ENCODE measurements around the gene DDIT4. TPM values are rescaled to one million over a fixed set of nuclear protein-coding genes. Genes with fewer than 3 reads are reported as not detected.
"Not testable (repeated sequence)": the region's sequence is repeated elsewhere in the genome, so short reads cannot be mapped to it uniquely, and the experiment has no call there.

Gene DDIT4
- polyA plus RNA-seq, 1 experiment, result 174 TPM

- ChIA-PET POLR2A (interaction anchor here (1.0 to 1.8 kb wide), 3 partner anchors 11 to 23 kb away, joined by 3 to 10 read pairs (median 3); no protein-coding TSS in a partner anchor), CTCF (interaction anchor here (1.2 to 1.3 kb wide), 2 partner anchors 26 to 72 kb away, joined by 3 read pairs; no protein-coding TSS in a partner anchor)
- no peak for TF ChIP-seq CTCF (IDR thresholded peaks at IDR 0.05; ENCODE audit: insufficient read depth, low read depth, low read length)
- Histone ChIP-seq H3K4me3 (ENCODE audit: low read depth, low read length) (peak overlapping the region; percentile 53), H3K27me3 (ENCODE audit: control insufficient read depth, insufficient read depth, low read length) (no peaks in the 10 kb centered on the region), H3K36me3 (ENCODE audit: control insufficient read depth, insufficient read depth, low read length) (no peaks in the 10 kb centered on the region)
- DNase-seq (ENCODE audit: low read depth), result peak; percentile 89
Measured at GRCh38 chr10:72297805-72298591, 24.3 kb downstream of the DDIT4 start.

- Histone ChIP-seq H3K27me3 (ENCODE audit: control insufficient read depth, insufficient read depth, low read length) (no peaks in the 10 kb centered on the region), H3K4me3 (ENCODE audit: low read depth, low read length) (no peak overlapping the region), H3K36me3 (ENCODE audit: control insufficient read depth, insufficient read depth, low read length) (no peaks in the 10 kb centered on the region)
- ChIA-PET CTCF (no interaction called here), POLR2A (no interaction called here)
- no peak for DNase-seq (ENCODE audit: low read depth)
- TF ChIP-seq CTCF (IDR thresholded peaks at IDR 0.05; ENCODE audit: insufficient read depth, low read depth, low read length), result no peak
Measured at GRCh38 chr10:72298592-72299519, 25.1 kb downstream of the DDIT4 start.

GRCh38 chr10:72303424-72304128 is 29.9 kb downstream of the DDIT4 start:
- no peak for DNase-seq (ENCODE audit: low read depth)
- CTCF ChIA-PET, result interaction anchor here (0.6 to 1.6 kb wide), 4 partner anchors 11 to 270 kb away, joined by 3 to 4 read pairs (median 4); partner anchors contain the start of gene DDIT4
- no peak for TF ChIP-seq CTCF (IDR thresholded peaks at IDR 0.05; ENCODE audit: insufficient read depth, low read depth, low read length)
- POLR2A ChIA-PET, result no interaction called here
- H3K4me3 ChIP-seq (ENCODE audit: low read depth, low read length), result no peak overlapping the region
- H3K36me3 ChIP-seq (ENCODE audit: control insufficient read depth, insufficient read depth, low read length), result no peaks in the 10 kb centered on the region
- H3K27me3 ChIP-seq (ENCODE audit: control insufficient read depth, insufficient read depth, low read length), result no peaks in the 10 kb centered on the region

GRCh38 chr10:72306215-72306760 is 32.6 kb downstream of the DDIT4 start:
- DNase-seq (ENCODE audit: low read depth), result no peak
- TF ChIP-seq CTCF (IDR thresholded peaks at IDR 0.05; ENCODE audit: insufficient read depth, low read depth, low read length), result no peak
- H3K36me3 ChIP-seq (ENCODE audit: control insufficient read depth, insufficient read depth, low read length), result no peaks in the 10 kb centered on the region
- CTCF ChIA-PET, result no interaction called here
- POLR2A ChIA-PET, result no interaction called here
- no peak overlapping the region for H3K4me3 ChIP-seq (ENCODE audit: low read depth, low read length)
- no peaks in the 10 kb centered on the region for H3K27me3 ChIP-seq (ENCODE audit: control insufficient read depth, insufficient read depth, low read length)

GRCh38 chr10:72307711-72308110 is 34.0 kb downstream of the DDIT4 start:
- CTCF ChIA-PET, result interaction anchor here (2.3 kb wide), 1 partner anchor 11 kb away, joined by 6 read pairs; no protein-coding TSS in a partner anchor
- POLR2A ChIA-PET, result interaction anchor here (1.5 kb wide), 1 partner anchor 34 kb away, joined by 3 read pairs; the partner anchor contains the start of gene DDIT4
- not testable (repeated sequence) for H3K4me3 ChIP-seq (ENCODE audit: low read depth, low read length); H3K36me3 ChIP-seq (ENCODE audit: control insufficient read depth, insufficient read depth, low read length); H3K27me3 ChIP-seq (ENCODE audit: control insufficient read depth, insufficient read depth, low read length); DNase-seq (ENCODE audit: low read depth)

All from BJ (cell line).